CD4-positive, CD25-positive, alpha-beta regulatory T cell (primary cell): ENCODE data around the gene SYCE3. TPM values are rescaled to one million over a fixed set of nuclear protein-coding genes. Genes with fewer than 3 reads are reported as not detected.

Source experiments
- ATAC-seq, 2 donors: fragments of 150-1000 bp; cut with Tn5 transposase; one replicate each; pipeline ENCODE4 v1.10.0; 2021; ENCODE audit warnings: low read depth in 2 of 2, moderate number of reproducible peaks in 2 of 2, moderate library complexity in 1 of 2
- DNase-seq, 3 donors: peaks; one replicate each; pipeline versions ENCODE4 v3.0.0 to v3.0.0-alpha.2; 2012 to 2022; ENCODE audit warnings: mixed read lengths in 1 of 3
- H3K27ac ChIP-seq: one replicate; pipeline ENCODE4 v1.7.0; 2013; ENCODE audit warnings: mild to moderate bottlenecking, low read length; ENCODE audit not compliant: insufficient read depth, poor library complexity, severe bottlenecking
- H3K27me3 ChIP-seq: one replicate; pipeline ENCODE4 v1.7.0; 2013; ENCODE audit warnings: low read length; ENCODE audit not compliant: control insufficient read depth, insufficient read depth
- H3K36me3 ChIP-seq: one replicate; pipeline ENCODE4 v1.7.0; 2013; ENCODE audit warnings: mild to moderate bottlenecking, low read length, moderate library complexity; ENCODE audit not compliant: control insufficient read depth, insufficient read depth
- H3K4me1 ChIP-seq: 2 replicates; pipeline ENCODE4 v1.7.0; 2013; ENCODE audit warnings: mild to moderate bottlenecking, low read length; ENCODE audit not compliant: insufficient read depth, control insufficient read depth, poor library complexity, severe bottlenecking
- H3K4me3 ChIP-seq: one replicate; pipeline ENCODE4 v1.7.0; 2013; ENCODE audit warnings: low read depth, mild to moderate bottlenecking, low read length, moderate library complexity
- H3K9me3 ChIP-seq, 2 experiments: 1 replicate in 1 of 2; 2 replicates in 1 of 2; pipeline ENCODE4 v1.7.0; 2013; ENCODE audit warnings: low read length in 2 of 2, mild to moderate bottlenecking in 1 of 2, moderate library complexity in 1 of 2; ENCODE audit not compliant: control insufficient read depth in 2 of 2
- H3K27ac Mint-ChIP-seq, 3 donors: one replicate each; pipeline ENCODE4 v1.8.0; 2020 to 2022; ENCODE audit warnings: mild to moderate bottlenecking in 3 of 3, mixed read lengths in 3 of 3, moderate library complexity in 2 of 3
- H3K27me3 Mint-ChIP-seq: one replicate; pipeline ENCODE4 v1.8.0; 2022; ENCODE audit warnings: mild to moderate bottlenecking, mixed read lengths
- H3K36me3 Mint-ChIP-seq: one replicate; pipeline ENCODE4 v1.8.0; 2020; ENCODE audit warnings: mixed read lengths
- H3K4me1 Mint-ChIP-seq, 4 donors: one replicate each; pipeline ENCODE4 v1.8.0; 2020 to 2022; ENCODE audit warnings: mixed read lengths in 4 of 4, mild to moderate bottlenecking in 1 of 4
- H3K4me3 Mint-ChIP-seq, 4 donors: one replicate each; pipeline ENCODE4 v1.8.0; 2020 to 2022; ENCODE audit warnings: mild to moderate bottlenecking in 4 of 4, mixed read lengths in 4 of 4, moderate library complexity in 3 of 4
- H3K9me3 Mint-ChIP-seq, 7 donors: one replicate each; pipeline ENCODE4 v1.8.0; 2020 to 2022; ENCODE audit warnings: mixed read lengths in 7 of 7, mild to moderate bottlenecking in 3 of 7, moderate library complexity in 2 of 7
- polyA plus RNA-seq, 4 donors: library from polyadenylated mRNA; unstranded; fragments of 300-500 nt; fragmentation: Illumina TruSeq; gene quantifications; one replicate each; pipeline ENCODE4 v1.2.3, GENCODE V29; 2021
- total RNA-seq: library from RNA; stranded (reverse); gene quantifications from one replicate; pipeline ENCODE4 v1.2.3, GENCODE V29; 2022

Gene SYCE3
- total and polyA plus RNA-seq, 5 donors from 2014 or later, result not detected

DNA sequence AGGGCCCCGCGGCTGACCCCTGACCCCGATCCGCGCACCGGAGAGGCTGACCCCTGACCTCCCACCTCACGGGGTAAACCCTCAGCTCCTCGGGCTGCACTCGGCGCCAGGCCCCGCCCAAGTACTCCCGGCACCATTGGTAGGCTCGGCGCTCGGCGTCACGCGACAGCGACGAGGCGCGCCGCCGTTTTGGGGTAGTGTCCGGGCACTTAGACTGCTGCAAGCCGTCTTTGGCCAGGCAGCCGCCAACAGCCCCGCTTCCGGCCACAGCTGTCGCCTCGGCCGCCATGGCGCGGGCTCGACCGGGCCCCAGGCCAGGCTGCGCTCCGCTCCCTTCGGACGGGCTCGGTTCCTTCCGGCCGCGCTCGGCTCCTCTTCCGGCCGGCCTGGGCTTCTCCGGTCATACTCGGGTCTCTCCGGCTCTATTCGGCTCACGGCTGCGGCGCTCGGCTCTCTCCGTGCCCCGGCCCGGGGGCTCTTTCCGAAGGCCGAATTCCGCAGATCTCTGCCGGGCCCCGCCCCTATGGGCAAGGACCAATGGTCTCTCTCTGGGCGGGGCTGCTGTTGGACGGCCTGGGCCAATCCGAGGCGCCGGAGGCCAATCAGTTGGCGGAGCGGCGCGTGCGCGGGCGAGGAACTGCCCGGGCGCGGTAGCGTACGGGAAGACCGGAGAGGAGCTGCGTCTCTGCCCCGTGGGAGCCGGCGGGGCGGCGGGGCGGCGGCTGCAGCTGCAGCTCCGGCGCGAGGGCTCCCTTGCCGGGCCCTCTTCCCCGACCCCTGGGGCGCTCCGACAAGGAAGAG lies 20.0 kb upstream of the SYCE3 start, which contains the start of gene CHKB:
Gene CHKB, minus strand, starts transcription at position 357 of the 801 bp plus-strand sequence. Its CDS starts 68 bp downstream, at position 289.
- H3K27ac Mint-ChIP-seq, result peak within 1 kb of the TSS; percentile 92 to 97 (median 96)
- Histone ChIP-seq H3K27ac (peak within 1 kb of the TSS; percentile 98), H3K4me1 (peaks cover 22% of the 10 kb centered on the region), H3K4me3 (peak within 1 kb of the TSS; percentile 78), H3K36me3 (peaks cover 15% of the 10 kb centered on the region), H3K27me3 (no peaks in the 10 kb centered on the region), H3K9me3 (no peaks in the 10 kb centered on the region)
- no peaks in the 10 kb centered on the region for H3K9me3 Mint-ChIP-seq
- DNase-seq (peak; percentile 98 to 99 (median 99)), ATAC-seq (peak; percentile 92 to 94)
- H3K4me1 Mint-ChIP-seq, result peaks cover 0 to 41% (median 17%) of the 10 kb centered on the region in 4 donors
- H3K4me3 Mint-ChIP-seq, result peak within 1 kb of the TSS; percentile 95 to 99 (median 96)
- H3K27me3 Mint-ChIP-seq, result no peaks in the 10 kb centered on the region
- H3K36me3 Mint-ChIP-seq, result no peaks in the 10 kb centered on the region

- Histone ChIP-seq H3K27me3 (no peaks in the 10 kb centered on the region), H3K4me1 (peaks cover 27% of the 10 kb centered on the region), H3K27ac (peak overlapping the region; percentile 98), H3K4me3 (peak overlapping the region; percentile 66), H3K36me3 (peaks cover 15% of the 10 kb centered on the region), H3K9me3 (no peaks in the 10 kb centered on the region)
- peak in 1 of 3 donors; percentile 60 for DNase-seq
- Mint-ChIP-seq H3K27me3 (no peaks in the 10 kb centered on the region), H3K4me1 (peaks cover 0 to 45% (median 16%) of the 10 kb centered on the region in 4 donors), H3K4me3 (peak overlapping the region; percentile 95 to 99 (median 96)), H3K27ac (peak overlapping the region; percentile 91 to 97 (median 92)), H3K9me3 (no peaks in the 10 kb centered on the region), H3K36me3 (no peaks in the 10 kb centered on the region)
- ATAC-seq, result no peak
These were observed 19.3 kb upstream of the SYCE3 start for GRCh38 chr22:50581950-50582492.

DNA sequence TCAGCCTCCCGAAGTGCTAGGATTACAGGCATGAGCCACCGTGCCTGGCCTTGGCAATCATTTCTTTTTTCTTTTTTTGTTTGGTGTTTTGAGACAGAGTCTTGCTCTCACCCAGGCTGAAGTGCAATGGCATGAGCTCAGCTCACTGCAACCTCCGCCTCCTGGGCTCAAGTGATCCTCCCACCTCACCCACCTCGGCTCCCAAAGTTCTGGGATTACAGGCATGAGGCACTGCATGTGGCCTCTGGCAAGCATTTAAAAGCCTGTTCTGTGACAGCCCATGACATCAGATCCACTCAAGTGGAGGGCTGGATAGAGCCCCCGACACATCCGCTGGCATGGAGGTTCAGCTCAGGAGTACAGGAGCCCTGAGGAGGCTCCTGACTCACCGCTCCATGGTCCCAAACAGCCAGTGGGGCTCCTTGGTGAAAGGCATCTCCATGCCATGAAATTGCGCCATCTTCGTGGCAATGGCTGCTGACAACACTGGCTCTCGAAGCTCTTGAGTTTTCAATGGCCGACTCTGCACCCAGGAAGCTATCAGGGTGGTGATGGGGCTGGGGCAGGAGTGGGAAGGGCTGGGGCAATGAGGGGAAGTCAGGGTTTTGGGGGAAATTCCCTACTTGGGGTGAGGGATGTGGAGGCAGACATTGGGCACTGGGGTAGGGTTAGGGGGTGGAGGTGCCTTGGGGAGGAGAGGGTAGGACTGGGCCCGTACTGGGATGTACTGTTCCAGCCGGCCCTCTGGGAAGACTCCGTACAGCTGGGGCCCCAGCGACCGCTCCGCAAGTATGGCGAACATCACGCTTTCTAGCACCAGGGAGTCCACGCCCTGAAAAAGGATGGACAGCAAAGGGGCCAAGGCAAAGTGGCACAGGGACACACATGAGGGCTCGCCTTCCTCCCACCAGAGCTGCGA lies 18.6 kb upstream of the SYCE3 start:
- no peaks in the 10 kb centered on the region for H3K27me3 Mint-ChIP-seq
- Histone ChIP-seq H3K4me3 (peak overlapping the region; percentile 66), H3K9me3 (no peaks in the 10 kb centered on the region), H3K4me1 (peaks cover 27% of the 10 kb centered on the region), H3K27me3 (no peaks in the 10 kb centered on the region), H3K27ac (peak overlapping the region; percentile 98), H3K36me3 (peaks cover 15% of the 10 kb centered on the region)
- H3K4me1 Mint-ChIP-seq, result peaks cover 0 to 45% (median 16%) of the 10 kb centered on the region in 4 donors
- ATAC-seq (no peak), DNase-seq (no peak)
- H3K36me3 Mint-ChIP-seq, result no peaks in the 10 kb centered on the region
- H3K27ac Mint-ChIP-seq, result peak overlapping the region; percentile 46 to 92 (median 91)
- peak overlapping the region; percentile 87 to 97 (median 88) for H3K4me3 Mint-ChIP-seq
- no peaks in the 10 kb centered on the region for H3K9me3 Mint-ChIP-seq

- ATAC-seq (no peak), DNase-seq (no peak)
- H3K27me3 ChIP-seq, result no peaks in the 10 kb centered on the region
- H3K27me3 Mint-ChIP-seq, result no peaks in the 10 kb centered on the region
- H3K9me3 Mint-ChIP-seq, result no peaks in the 10 kb centered on the region
- H3K4me3 Mint-ChIP-seq, result peak overlapping the region in 3 of 4 donors; percentile 66 to 90 (median 77)
- H3K4me1 ChIP-seq, result peaks cover 27% of the 10 kb centered on the region
- peaks cover 15% of the 10 kb centered on the region for H3K36me3 ChIP-seq
- H3K36me3 Mint-ChIP-seq, result peaks cover 5% of the 10 kb centered on the region
- H3K27ac ChIP-seq, result no peak overlapping the region
- H3K9me3 ChIP-seq, result no peaks in the 10 kb centered on the region
- no peak overlapping the region for H3K4me3 ChIP-seq
- H3K27ac Mint-ChIP-seq, result peak overlapping the region in 2 of 3 donors; percentile 12 to 29
- H3K4me1 Mint-ChIP-seq, result peaks cover 0 to 47% (median 16%) of the 10 kb centered on the region in 4 donors
These were observed 17.0 kb upstream of the SYCE3 start for GRCh38 chr22:50579752-50580151.

GRCh38 chr22:50578776-50579310 lies 16.1 kb upstream of the SYCE3 start:
- H3K9me3 Mint-ChIP-seq, result no peaks in the 10 kb centered on the region
- Histone ChIP-seq H3K36me3 (peaks cover 19% of the 10 kb centered on the region), H3K4me1 (peaks cover 27% of the 10 kb centered on the region), H3K27ac (no peak overlapping the region), H3K9me3 (no peaks in the 10 kb centered on the region), H3K4me3 (no peak overlapping the region), H3K27me3 (no peaks in the 10 kb centered on the region)
- H3K36me3 Mint-ChIP-seq, result peaks cover 5% of the 10 kb centered on the region
- H3K27ac Mint-ChIP-seq, result no peak overlapping the region
- no peaks in the 10 kb centered on the region for H3K27me3 Mint-ChIP-seq
- ATAC-seq, result no peak
- DNase-seq, result no peak
- no peak overlapping the region for H3K4me3 Mint-ChIP-seq
- H3K4me1 Mint-ChIP-seq, result peaks cover 0 to 39% (median 16%) of the 10 kb centered on the region in 4 donors

DNA sequence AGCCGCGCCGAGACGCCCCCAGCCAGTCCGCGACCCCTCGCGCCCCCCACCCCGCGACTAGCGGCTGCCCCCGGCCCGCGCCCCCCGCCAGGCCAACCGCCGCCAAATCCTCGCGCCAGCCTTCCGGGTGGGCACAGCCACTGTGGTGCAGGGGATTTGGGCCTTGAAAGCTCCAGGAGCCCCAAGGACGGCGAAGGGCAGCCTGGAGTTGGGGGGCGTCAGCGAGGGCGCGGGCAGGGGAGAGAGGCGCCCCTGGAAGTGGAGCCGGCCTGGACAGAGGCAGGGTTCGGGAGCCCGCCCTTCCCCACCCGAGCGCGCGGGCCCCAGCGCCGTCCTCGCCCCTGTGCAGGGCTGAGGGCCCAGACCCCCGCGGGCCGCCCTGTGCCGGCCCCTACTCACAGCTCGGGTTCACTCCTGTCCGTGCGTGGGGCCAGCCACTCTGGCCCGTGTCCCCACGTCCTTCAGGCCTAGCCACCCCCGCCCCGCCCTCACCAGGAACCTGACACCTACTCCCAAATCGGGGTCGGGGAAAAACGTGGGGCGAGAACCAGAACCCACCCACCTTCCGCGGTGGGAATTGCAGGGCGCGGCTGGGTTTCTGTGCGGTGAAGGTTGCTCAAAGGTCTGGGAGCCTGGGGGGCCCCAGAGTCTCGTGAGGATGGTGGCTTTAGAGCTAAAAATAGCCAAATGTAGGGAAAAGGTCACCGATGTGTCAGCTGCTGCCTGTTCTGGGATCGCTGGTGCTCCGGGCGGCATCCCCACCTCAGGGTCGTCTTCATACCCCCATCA lies 15.5 kb upstream of the SYCE3 start, which contains the start of gene CPT1B:
Gene CPT1B, minus strand, starts transcription at position 441 of the 789 bp plus-strand sequence. CDS start 512 bp downstream, outside the sequence.
- peaks cover 21% of the 10 kb centered on the region for H3K4me1 ChIP-seq
- H3K27ac Mint-ChIP-seq, result peak within 1 kb of the TSS in 1 of 3 donors; percentile 8

More for the DNA sequence above, 15.5 kb upstream of the SYCE3 start, which contains the start of gene CPT1B:
- H3K27me3 ChIP-seq, result no peaks in the 10 kb centered on the region
- DNase-seq, result no peak
- no peaks in the 10 kb centered on the region for H3K9me3 Mint-ChIP-seq
- peak within 1 kb of the TSS in 1 of 4 donors; percentile 28 for H3K4me3 Mint-ChIP-seq
- H3K4me1 Mint-ChIP-seq, result peaks cover 0 to 34% (median 11%) of the 10 kb centered on the region in 4 donors
- no peak for ATAC-seq
- H3K9me3 ChIP-seq, result no peaks in the 10 kb centered on the region
- H3K27ac ChIP-seq, result no peak within 1 kb of the TSS
- H3K36me3 Mint-ChIP-seq, result peaks cover 5% of the 10 kb centered on the region
- H3K4me3 ChIP-seq, result no peak within 1 kb of the TSS
- no peaks in the 10 kb centered on the region for H3K27me3 Mint-ChIP-seq
- peaks cover 19% of the 10 kb centered on the region for H3K36me3 ChIP-seq
